Stimulated activated CD4-positive, alpha-beta T cell treated with anti-CD3 and anti-CD28 coated beads, Interleukin-1b, Interleukin-23, amount 100 ng/mL, for 24 hours (primary cell): ENCODE results near the gene OGFR.

ENCODE experiments used
- DNase-seq, 4 experiments: peaks; one replicate each; pipeline ENCODE4 v3.0.0-alpha.2; 2020; ENCODE audit warnings: low read depth in 4 of 4, low spot score in 1 of 4

Gene OGFR, protein sequence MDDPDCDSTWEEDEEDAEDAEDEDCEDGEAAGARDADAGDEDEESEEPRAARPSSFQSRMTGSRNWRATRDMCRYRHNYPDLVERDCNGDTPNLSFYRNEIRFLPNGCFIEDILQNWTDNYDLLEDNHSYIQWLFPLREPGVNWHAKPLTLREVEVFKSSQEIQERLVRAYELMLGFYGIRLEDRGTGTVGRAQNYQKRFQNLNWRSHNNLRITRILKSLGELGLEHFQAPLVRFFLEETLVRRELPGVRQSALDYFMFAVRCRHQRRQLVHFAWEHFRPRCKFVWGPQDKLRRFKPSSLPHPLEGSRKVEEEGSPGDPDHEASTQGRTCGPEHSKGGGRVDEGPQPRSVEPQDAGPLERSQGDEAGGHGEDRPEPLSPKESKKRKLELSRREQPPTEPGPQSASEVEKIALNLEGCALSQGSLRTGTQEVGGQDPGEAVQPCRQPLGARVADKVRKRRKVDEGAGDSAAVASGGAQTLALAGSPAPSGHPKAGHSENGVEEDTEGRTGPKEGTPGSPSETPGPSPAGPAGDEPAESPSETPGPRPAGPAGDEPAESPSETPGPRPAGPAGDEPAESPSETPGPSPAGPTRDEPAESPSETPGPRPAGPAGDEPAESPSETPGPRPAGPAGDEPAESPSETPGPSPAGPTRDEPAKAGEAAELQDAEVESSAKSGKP

GRCh38 chr20:62804627-62805154 lies at the start of gene OGFR:
TSS of gene OGFR (plus strand) at chr20:62804835. CDS start at chr20:62804860, 25 bp downstream.
- peak; percentile 36 to 58 (median 49) for DNase-seq

GRCh38 chr20:62754991-62755356 lies 49.7 kb upstream of the OGFR start:
- no peak for DNase-seq

DNA sequence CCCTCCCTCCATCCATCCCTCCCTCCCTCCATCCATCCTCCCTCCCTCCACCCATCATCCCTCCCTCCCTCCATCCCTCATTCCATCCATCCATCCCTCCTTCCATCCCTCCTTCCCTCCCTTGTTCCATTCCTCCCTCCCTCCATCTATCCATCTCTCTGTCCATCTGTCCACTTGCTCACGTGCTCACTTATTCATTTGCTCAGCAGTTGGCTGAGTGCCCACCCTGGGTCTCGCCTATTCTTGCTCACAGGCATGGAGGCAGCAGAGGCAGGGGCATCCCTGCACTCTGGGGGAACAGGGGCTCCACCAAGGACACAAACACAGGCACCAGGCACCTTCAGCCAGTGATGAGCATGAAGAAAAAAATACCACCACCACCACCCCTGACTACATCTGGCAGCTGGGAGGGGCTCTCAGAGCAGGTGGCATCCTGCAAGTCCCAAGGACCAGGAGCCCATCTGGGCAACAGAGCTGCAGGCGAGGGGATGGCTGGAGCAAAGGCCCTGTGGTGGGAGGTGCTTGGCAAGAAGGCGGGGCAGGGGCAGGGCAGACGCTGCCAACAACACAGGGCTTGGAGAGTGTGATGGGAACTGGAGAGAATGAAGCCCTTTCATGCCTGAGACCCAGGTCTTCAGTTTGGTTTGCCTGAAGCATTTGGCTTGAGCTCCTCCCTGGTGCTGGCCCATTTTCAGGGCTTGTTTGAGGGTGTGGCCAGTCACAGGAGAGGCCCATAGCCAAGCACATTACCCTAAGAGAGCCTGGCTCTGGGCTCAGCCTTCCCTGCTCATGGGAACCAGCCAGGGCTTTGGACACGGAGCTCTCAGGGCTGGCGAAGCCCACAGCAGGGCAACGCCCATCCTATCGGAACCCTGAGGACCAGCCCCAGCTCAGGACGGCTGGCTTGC lies 48.6 kb upstream of the OGFR start:
- DNase-seq = no peak

DNA sequence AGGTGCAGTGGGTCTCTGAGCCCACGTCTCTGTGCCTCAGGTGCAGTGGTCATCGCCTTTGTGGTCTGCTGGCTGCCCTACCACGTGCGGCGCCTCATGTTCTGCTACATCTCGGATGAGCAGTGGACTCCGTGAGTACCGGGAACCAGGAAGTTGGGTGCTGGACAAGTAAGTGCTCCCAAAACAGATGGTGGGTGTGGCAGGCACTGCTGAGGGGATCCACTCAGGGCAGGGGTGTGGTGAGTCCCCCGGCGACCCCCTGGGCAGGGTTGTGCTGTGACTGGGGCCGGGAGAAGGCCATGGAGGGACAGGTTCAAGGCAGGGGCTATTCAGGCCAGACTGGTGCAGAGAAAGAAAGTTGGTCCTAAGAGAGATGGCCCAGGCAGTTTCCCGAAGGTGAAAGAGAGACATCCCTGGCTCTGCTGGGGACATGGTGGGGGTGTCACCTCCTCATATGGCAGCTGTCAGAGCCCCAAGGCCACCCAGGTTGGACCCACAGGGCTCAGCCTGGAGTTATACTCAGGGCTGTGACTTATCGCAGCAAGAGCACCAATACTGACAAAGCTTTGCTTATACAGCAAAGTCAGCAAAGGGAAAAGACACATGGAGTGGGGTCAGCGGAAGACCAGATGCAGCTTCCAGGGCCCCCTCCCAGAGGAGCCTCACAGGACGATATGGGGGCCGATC lies 46.3 kb upstream of the OGFR start:
- DNase-seq = no peak

- no peak for DNase-seq
Measured at GRCh38 chr20:62759981-62760431, 44.6 kb upstream of the OGFR start.

GRCh38 chr20:62760471-62760855 lies 44.2 kb upstream of the OGFR start:
- DNase-seq = no peak

DNA sequence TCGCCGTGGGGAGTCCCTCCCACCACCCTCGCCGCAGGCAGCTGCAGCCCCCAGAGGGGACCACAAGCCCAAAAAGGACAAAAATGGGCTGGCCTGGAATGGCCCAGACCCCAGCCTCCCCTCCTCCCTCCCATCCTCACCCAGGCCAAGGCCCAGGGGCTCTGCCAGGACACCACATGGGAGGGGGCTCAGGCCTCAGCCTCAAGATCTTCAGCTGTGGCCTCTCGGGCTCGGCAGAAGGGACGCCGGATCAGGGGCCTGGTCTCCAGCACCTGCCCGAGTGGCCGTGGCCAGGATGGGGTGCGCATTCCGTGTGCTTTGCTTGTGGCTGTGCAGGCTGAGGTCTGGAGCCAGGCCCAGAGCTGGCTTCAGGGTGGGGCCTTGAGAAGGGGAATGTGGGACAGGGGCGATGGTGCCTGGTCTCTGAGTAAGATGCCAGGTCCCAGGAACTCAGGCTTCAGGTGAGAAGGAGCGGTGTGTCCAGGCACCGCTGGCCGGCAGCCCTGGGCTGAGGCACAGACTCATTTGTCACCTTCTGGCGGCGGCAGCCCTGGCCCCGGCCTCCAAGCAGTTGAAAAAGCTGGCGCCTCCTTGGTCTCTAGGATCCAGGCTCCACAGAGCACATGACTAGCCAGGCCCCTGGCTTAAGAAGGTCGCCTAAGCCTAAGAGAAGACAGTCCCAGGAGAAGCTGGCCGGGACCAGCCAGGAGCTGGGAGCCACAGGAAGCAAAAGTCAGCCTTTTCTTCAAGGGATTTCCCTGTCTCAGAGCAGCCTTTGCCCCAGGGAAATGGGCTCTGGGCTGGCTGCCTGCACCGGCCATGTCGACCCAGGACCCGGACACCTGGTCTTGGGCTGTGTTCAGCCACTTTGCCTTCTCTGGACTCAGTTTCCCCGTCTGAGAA lies 43.5 kb upstream of the OGFR start:
- no peak for DNase-seq

DNA sequence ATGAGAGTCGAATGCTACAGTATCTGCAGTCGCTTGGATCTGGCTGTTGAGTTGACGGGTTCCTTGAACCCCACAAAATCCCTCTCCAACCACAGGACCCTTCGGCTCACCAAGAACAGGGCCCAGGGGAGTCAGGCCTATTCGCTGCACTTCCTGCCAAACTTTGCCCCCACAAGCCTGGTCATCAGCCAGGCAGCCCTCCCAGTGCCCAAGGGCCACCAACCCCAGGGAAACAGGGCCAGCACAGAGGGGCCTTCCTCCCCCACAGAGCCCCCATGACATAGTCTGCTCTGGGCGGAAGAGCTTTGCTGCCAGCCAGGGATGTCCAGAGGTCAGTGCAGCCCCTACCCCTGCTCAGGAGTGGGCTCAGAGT lies 42.9 kb upstream of the OGFR start:
- DNase-seq = no peak

DNA sequence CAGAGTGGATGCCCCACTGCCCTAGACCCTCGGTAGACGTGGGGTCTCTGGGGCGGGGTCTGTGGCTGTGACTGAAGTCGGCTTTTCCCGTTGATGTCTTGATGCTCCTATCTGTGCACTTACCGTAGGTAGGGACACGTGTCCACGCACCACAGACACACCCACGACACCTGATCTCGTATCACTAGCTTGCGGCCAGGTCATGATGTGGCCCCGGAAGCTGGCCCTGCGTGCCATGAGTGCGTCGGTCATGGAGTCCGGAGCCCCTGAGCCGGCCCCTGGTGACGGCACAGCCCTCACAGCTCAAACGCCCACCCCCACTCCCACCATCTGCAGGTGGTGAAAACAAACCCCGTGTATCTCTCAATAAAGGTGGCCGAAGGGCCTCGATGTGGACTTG lies 42.3 kb upstream of the OGFR start:
- no peak for DNase-seq

- DNase-seq = no peak
Measured at GRCh38 chr20:62762801-62763368, 41.8 kb upstream of the OGFR start.

- DNase-seq = no peak
Measured at GRCh38 chr20:62763404-62763803, 41.2 kb upstream of the OGFR start.

GRCh38 chr20:62764156-62764935 lies 40.3 kb upstream of the OGFR start:
- no peak for DNase-seq

- DNase-seq = no peak
Measured at GRCh38 chr20:62765021-62765420, 39.6 kb upstream of the OGFR start.

DNA sequence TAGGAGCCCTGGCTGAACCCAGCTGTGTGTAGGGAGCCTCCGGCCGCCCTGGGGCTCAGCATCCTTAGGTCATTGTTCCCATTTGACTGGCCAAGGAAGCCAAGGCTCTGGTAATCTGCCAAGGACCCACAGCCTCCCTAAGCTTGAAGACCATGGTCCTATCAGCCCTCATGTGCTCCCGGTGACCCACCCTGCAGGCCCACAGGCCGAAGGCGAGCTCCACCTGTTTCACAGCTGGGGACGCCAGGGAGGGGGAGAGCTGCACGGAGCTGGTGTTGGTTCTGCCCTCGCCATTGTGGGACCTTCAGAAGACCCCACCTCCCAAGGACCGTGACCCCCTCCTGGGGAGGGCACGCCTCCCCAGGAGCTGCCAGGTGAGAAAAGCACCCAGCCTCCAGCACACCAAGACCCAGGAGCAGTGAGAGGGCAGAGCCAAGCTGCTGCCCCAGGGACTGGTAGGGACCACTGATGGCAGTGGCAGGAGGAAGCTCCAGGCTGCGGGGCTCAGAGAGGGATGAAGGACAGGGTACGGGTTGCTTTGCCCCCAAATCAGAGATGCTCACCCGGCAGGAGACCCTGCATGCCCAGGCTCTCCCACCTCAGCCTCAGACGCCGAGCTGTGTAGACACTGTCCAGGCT lies 39.1 kb upstream of the OGFR start:
- no peak for DNase-seq

DNA sequence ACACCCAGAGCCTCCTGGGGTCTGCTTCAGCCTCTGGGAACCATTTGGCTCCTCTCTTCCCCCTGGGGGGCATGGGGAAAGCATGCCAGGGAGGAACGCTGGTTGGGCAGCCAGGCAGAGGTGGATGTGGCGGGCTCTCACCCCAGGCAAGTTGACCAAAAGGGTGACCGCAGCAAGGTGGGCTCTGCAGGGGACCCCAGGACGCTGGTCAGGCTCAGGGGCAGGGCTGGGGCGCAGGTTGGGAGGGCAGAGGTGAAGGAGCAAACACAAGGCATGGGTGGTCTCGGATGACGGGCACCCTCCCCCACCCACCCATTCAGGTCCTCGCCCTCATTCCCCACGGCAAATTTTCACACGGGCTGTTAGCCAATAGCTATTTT lies 38.6 kb upstream of the OGFR start:
- no peak for DNase-seq

DNA sequence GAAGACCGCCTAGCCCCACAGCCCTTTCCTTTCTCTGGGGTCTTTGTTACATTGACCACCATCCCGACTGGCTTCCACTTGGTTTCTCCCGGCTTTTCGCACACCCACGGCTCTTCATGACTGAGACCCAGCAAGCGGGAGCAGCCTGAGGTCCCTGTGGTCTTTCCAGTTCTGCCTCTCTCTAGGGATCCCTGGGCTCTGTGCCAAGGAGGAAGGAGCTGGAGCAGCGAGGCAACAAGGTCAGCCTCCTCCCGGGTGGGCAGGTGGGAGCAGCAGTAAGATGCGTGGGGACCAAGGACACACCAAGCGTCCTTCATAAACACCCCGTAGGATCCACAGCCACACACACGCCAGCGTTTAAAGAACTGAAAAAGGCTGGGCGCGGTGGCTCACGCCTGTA lies 37.9 kb upstream of the OGFR start:
- DNase-seq = no peak

DNA sequence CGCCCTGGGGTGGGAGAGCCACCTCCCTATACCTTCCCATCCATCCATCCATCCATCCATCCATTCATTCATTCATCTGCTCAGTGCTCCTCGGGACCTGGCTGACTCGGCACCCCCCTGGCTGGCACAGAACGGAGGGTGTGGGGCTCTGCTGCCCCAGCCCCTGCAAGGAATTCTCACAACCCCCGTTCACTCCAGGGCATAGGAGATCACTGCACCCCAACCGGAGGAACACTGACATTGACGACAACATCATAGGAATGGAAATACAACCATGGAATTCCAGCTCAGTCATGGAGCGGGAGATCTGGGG lies 36.4 kb upstream of the OGFR start:
- no peak for DNase-seq

- no peak for DNase-seq
Measured at GRCh38 chr20:62768551-62769287, 35.9 kb upstream of the OGFR start.
